Measurements from ENCODE around the gene TNIK. TPM values are rescaled to one million over a fixed set of nuclear protein-coding genes. Genes with fewer than 3 reads are reported as not detected.
"Not testable (repeated sequence)": the region's sequence is repeated elsewhere in the genome, so short reads cannot be mapped to it uniquely, and the experiment has no call there.

TNIK gene
- total RNA-seq, 4 donors from 2014 or later = 32.9 to 52.0 (median 40.2) TPM

DNA sequence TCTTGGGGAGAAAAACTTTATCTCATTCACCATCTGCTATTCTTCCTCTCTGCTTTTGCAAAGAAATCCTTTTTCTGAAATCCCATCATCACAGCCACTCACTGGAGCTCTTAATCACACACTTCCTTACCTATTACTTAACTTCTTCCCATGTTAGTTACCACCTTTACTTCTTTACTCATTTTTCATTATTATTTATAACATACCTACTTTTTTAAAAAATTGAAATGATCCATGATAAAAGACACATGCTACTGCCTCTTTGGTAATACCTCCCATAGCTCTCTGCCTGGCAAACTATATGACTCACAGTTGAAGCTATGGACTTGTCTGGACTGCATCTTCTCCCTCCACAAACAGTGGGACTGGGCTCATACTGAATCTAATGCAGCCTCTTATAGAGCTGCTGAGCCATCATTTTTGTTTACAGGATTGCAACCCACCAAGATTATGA, 150.3 kb downstream of the TNIK start:
- Histone ChIP-seq H3K4me1 (peaks cover 0 to 8% (median 0%) of the 10 kb centered on the region in 4 donors), H3K9me3 (peaks cover 0 to 4% of the 10 kb centered on the region in 2 donors), H3K27ac (no peak overlapping the region), H3K4me3 (no peak overlapping the region), H3K27me3 (no peaks in the 10 kb centered on the region), H3K36me3 (no peaks in the 10 kb centered on the region)
- in situ Hi-C loops (cut with MboI; ENCODE audit: low pct_ligation_motif_present in 1 of 4, low pct_unique_long_range_greater_than_20kb in 1 of 4, low sequenced_read_pairs in 3 of 4) (no loop called here), intact Hi-C loops (cut with DNase I; ENCODE audit: low total_unique reads) (no loop called here)
- DNase-seq = no peak
- TF ChIP-seq EP300 (IDR thresholded peaks at IDR 0.05; ENCODE audit: low read depth) (no peak), POLR2AphosphoS5 (IDR thresholded peaks at IDR 0.05) (no peak), POLR2A (IDR thresholded peaks at IDR 0.05) (no peak)
- TF ChIP-seq, protein P1, sequence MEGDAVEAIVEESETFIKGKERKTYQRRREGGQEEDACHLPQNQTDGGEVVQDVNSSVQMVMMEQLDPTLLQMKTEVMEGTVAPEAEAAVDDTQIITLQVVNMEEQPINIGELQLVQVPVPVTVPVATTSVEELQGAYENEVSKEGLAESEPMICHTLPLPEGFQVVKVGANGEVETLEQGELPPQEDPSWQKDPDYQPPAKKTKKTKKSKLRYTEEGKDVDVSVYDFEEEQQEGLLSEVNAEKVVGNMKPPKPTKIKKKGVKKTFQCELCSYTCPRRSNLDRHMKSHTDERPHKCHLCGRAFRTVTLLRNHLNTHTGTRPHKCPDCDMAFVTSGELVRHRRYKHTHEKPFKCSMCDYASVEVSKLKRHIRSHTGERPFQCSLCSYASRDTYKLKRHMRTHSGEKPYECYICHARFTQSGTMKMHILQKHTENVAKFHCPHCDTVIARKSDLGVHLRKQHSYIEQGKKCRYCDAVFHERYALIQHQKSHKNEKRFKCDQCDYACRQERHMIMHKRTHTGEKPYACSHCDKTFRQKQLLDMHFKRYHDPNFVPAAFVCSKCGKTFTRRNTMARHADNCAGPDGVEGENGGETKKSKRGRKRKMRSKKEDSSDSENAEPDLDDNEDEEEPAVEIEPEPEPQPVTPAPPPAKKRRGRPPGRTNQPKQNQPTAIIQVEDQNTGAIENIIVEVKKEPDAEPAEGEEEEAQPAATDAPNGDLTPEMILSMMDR (IDR thresholded peaks at IDR 0.05) = no peak

DNA sequence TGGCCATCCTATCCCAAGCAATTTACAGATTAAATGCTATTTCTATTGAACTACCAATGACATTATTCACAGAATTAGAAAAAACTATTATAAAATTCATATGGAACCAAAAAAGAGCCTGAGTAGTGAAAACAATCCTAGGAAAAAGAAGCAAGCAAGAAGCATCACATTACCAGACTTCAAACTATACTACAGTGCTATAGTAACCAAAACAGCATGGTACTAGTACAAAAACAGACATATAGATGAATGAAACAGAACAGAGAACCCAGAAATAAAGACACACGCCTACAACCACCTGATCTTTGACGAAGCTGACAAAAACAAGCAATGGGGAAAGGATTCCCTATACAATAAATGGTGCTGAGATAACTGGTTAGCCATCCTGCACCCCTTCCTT, 152.2 kb downstream of the TNIK start:
- intact Hi-C loops (cut with DNase I; ENCODE audit: low total_unique reads) = no loop called here
- 48 to 100% methylated on average over 2 of the region's 2 CpGs for WGBS, 2 donors (ENCODE audit: low coverage in 1 of 2)

DNA sequence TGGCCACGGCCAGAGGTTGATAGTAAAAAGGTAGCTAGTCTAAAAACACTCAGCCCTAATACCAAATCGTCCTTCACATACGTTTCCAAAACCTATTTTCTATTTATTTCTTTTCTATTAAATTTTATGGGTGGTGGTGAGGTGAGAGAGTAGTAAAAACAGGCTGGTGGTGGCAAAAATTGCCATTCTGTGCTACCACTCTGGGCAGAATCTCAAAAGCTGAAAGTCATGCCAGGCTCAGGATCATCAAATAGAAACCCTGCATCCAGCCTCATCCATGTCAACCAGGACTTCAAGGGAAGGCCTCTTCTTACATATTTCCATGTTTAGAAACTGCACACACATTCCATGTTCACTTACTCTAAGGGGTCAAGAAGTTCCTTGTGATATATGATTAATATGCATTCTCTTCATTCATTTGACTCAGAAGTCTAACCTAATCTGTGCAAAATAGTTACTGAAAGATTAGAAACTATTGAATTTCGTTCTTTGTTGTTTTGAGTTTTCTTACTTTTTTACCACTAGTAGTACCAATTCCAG, 153.1 kb downstream of the TNIK start:
- H3K4me3 ChIP-seq = no peak overlapping the region
- H3K9me3 ChIP-seq = peaks cover 0 to 4% of the 10 kb centered on the region in 2 donors
- no peaks in the 10 kb centered on the region for H3K27me3 ChIP-seq
- WGBS, 2 donors (ENCODE audit: low coverage in 1 of 2) = 66 to 73% methylated on average over 4 of the region's 4 CpGs
- no peaks in the 10 kb centered on the region for H3K36me3 ChIP-seq
- in situ Hi-C loops (cut with MboI; ENCODE audit: low pct_ligation_motif_present in 1 of 4, low pct_unique_long_range_greater_than_20kb in 1 of 4, low sequenced_read_pairs in 3 of 4) = no loop called here
- TF ChIP-seq, protein P1 (IDR thresholded peaks at IDR 0.05) = no peak
- TF ChIP-seq POLR2AphosphoS5 (IDR thresholded peaks at IDR 0.05) (no peak), POLR2A (IDR thresholded peaks at IDR 0.05) (no peak), EP300 (IDR thresholded peaks at IDR 0.05; ENCODE audit: low read depth) (no peak)
- peaks cover 0 to 8% (median 0%) of the 10 kb centered on the region in 4 donors for H3K4me1 ChIP-seq
- H3K27ac ChIP-seq = peak overlapping the region; percentile 67 to 77 (median 72)
- DNase-seq = no peak
- intact Hi-C loops (cut with DNase I; ENCODE audit: low total_unique reads) = no loop called here

More for the DNA sequence above, 152.2 kb downstream of the TNIK start:
- Histone ChIP-seq H3K36me3 (no peaks in the 10 kb centered on the region), H3K27me3 (no peaks in the 10 kb centered on the region), H3K27ac (no peak overlapping the region), H3K9me3 (peaks cover 0 to 4% of the 10 kb centered on the region in 2 donors), H3K4me1 (peaks cover 0 to 8% (median 0%) of the 10 kb centered on the region in 4 donors), H3K4me3 (no peak overlapping the region)
- no peak for DNase-seq
- TF ChIP-seq EP300 (IDR thresholded peaks at IDR 0.05; ENCODE audit: low read depth) (no peak), POLR2A (IDR thresholded peaks at IDR 0.05) (no peak), POLR2AphosphoS5 (IDR thresholded peaks at IDR 0.05) (no peak)
- TF ChIP-seq, protein P1 (IDR thresholded peaks at IDR 0.05) = no peak
- in situ Hi-C loops (cut with MboI; ENCODE audit: low pct_ligation_motif_present in 1 of 4, low pct_unique_long_range_greater_than_20kb in 1 of 4, low sequenced_read_pairs in 3 of 4) = no loop called here

DNA sequence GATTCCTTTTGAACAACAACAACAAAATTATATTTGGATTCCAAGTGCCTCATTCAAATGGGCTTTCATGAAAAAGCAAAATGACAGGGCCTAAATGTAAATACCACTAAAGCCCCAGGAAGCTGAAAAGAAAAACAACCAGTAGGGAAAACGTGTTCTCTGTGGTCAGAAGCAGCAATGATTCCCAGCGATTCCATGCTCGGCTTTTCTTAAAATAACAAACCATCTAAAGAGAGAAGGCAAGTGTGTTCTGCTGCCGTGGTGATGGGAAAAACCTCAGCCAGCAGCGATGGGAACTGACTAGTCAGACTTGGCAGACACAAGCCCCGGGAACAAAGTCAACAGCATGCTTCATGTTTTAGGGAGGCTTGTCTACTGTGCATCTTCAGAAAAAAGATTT, 153.6 kb downstream of the TNIK start:
- no peaks in the 10 kb centered on the region for H3K36me3 ChIP-seq
- H3K9me3 ChIP-seq = peaks cover 0 to 4% of the 10 kb centered on the region in 2 donors
- intact Hi-C loops (cut with DNase I; ENCODE audit: low total_unique reads) (no loop called here), in situ Hi-C loops (cut with MboI; ENCODE audit: low pct_ligation_motif_present in 1 of 4, low pct_unique_long_range_greater_than_20kb in 1 of 4, low sequenced_read_pairs in 3 of 4) (no loop called here)
- H3K4me1 ChIP-seq = peaks cover 0 to 8% (median 0%) of the 10 kb centered on the region in 4 donors
- peak overlapping the region; percentile 67 to 77 (median 72) for H3K27ac ChIP-seq
- 53 to 66% methylated on average over 6 of the region's 6 CpGs for WGBS, 2 donors (ENCODE audit: low coverage in 1 of 2)
- no peaks in the 10 kb centered on the region for H3K27me3 ChIP-seq
- DNase-seq = peak; percentile 56
- peak; percentile 15 to 53 (median 18) for TF ChIP-seq POLR2AphosphoS5 (IDR thresholded peaks at IDR 0.05)
- TF ChIP-seq EP300 (IDR thresholded peaks at IDR 0.05; ENCODE audit: low read depth) = no peak
- TF ChIP-seq POLR2A (IDR thresholded peaks at IDR 0.05) = no peak
- TF ChIP-seq, protein P1 (IDR thresholded peaks at IDR 0.05) = no peak
- H3K4me3 ChIP-seq = no peak overlapping the region

DNA sequence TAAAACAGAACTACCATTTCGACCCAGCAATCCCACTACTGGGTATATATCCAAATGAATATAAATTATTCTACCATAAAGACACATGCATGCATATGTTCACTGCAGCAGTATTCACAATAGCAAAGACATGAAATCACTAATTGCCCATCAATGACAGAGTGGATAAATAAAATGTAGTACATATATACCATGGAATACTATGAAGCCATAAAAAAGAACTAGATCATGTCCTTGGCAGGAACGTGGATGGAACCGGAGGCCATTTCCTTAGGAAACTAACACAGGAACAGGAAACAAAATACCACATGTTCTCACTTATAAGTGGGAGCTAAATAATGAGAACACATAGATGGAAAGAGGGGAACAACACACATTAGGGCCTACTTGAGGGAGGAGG, 154.4 kb downstream of the TNIK start:
- H3K36me3 ChIP-seq; in situ Hi-C loops (cut with MboI; ENCODE audit: low pct_ligation_motif_present in 1 of 4, low pct_unique_long_range_greater_than_20kb in 1 of 4, low sequenced_read_pairs in 3 of 4); H3K9me3 ChIP-seq; H3K4me3 ChIP-seq; H3K4me1 ChIP-seq; DNase-seq; H3K27me3 ChIP-seq; intact Hi-C loops (cut with DNase I; ENCODE audit: low total_unique reads): not testable (repeated sequence)
- 87 to 94% methylated on average over 3 of the region's 3 CpGs for WGBS, 2 donors (ENCODE audit: low coverage in 1 of 2)
- H3K27ac ChIP-seq = peak overlapping the region; percentile 67 to 77 (median 72)

DNA sequence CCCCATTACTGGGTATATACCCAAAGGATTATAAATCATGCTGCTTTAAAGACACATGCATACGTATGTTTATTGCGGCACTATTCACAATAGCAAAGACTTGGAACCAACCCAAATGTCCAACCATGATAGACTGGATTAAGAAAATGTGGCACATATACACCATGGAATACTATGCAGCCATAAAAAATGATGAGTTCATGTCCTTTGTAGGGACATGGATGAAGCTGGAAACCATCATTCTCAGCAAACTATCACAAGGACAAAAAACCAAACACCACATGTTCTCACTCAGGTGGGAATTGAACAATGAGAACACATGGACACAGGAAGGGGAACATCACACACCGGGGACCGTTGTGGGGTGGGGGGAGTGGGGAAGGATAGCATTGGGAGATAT, 155.7 kb downstream of the TNIK start:
- H3K27ac ChIP-seq = peak overlapping the region in 1 of 4 donors; percentile 75
- H3K27me3 ChIP-seq; H3K9me3 ChIP-seq; DNase-seq; intact Hi-C loops (cut with DNase I; ENCODE audit: low total_unique reads); in situ Hi-C loops (cut with MboI; ENCODE audit: low pct_ligation_motif_present in 1 of 4, low pct_unique_long_range_greater_than_20kb in 1 of 4, low sequenced_read_pairs in 3 of 4); H3K4me3 ChIP-seq; H3K36me3 ChIP-seq; H3K4me1 ChIP-seq: not testable (repeated sequence)
- 97% methylated on average over 4 of the region's 4 CpGs; no CpG with 5 or more reads in 1 of the 2 donors for WGBS, 2 donors (ENCODE audit: low coverage in 1 of 2)

DNA sequence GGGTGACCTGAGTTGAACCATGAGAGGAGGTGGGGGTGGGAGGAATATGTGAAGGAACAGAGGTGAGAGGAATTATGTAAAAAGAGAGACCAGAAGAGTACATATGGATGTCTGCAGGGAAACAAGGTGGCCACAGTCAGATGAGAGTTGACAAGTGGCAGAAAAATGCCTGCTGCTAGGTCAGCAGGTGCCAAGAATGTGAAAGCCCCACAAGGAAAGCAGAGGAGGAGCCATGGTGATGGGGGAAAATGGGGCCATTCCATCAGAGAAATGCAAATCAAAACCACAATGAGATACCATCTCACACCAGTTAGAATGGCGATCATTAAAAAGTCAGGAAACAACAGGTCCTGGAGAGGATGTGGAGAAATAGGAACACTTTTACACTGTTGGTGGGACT, 156.2 kb downstream of the TNIK start:
- H3K4me1 ChIP-seq; in situ Hi-C loops (cut with MboI; ENCODE audit: low pct_ligation_motif_present in 1 of 4, low pct_unique_long_range_greater_than_20kb in 1 of 4, low sequenced_read_pairs in 3 of 4); H3K27ac ChIP-seq; H3K27me3 ChIP-seq; H3K36me3 ChIP-seq; intact Hi-C loops (cut with DNase I; ENCODE audit: low total_unique reads); H3K9me3 ChIP-seq; DNase-seq; H3K4me3 ChIP-seq: not testable (repeated sequence)
- WGBS, 2 donors (ENCODE audit: low coverage in 1 of 2) = 80 to 100% methylated on average over 1 of the region's 1 CpG
